B cell (primary cell): ENCODE measurements around the gene STX2. TPM values are rescaled to one million over a fixed set of nuclear protein-coding genes. Genes with fewer than 3 reads are reported as not detected.
A peak's percentile ranks its signal among the peaks of the same experiment; 100 is the strongest.
"Not testable (repeated sequence)": the region's sequence is repeated elsewhere in the genome, so short reads cannot be mapped to it uniquely, and the experiment has no call there.

Experiments
- ATAC-seq: fragments of 200-7000 bp; cut with Tn5 transposase; one replicate; pipeline ENCODE4 v1.10.0; 2021; ENCODE audit warnings: low read depth, mild to moderate bottlenecking, moderate number of reproducible peaks, moderate library complexity
- CTCF ChIA-PET: fragments of 350-600 bp; sonication (Branson Sonifier 250); formaldehyde crosslinking; loops from one replicate; lab custom pipeline; 2021; ENCODE audit warnings: antibody characterized with exemption, inconsistent platforms; lab: Charles Lee
- POLR2A ChIA-PET: fragments of 350-600 bp; sonication (Branson Sonifier 250); formaldehyde crosslinking; loops from one replicate; lab custom pipeline; 2021; ENCODE audit warnings: antibody characterized with exemption; lab: Charles Lee
- DNase-seq: peaks from one replicate; pipeline ENCODE4 v3.0.0; 2013
- H2AFZ ChIP-seq: 2 replicates; pipeline ENCODE4 v1.6.1; 2012; ENCODE audit warnings: mild to moderate bottlenecking, low read depth, low read length; ENCODE audit not compliant: insufficient read depth, poor library complexity, severe bottlenecking
- H3K27ac ChIP-seq, 2 donors: 1 replicate in 1 of 2; 2 replicates in 1 of 2; pipeline ENCODE4 v1.5.1; 2012 to 2013; ENCODE audit warnings: low read length in 2 of 2, mild to moderate bottlenecking in 2 of 2, moderate library complexity in 1 of 2
- H3K27me3 ChIP-seq, 4 experiments: fragments of 200-600 bp in 1 of 4; sonication (generic) in 1 of 4; replicated peaks in 1 of 4; 1 replicate in 2 of 4; 2 replicates in 2 of 4; pipeline versions ENCODE4 v1.6.1 to v1.7.0; 2013 to 2016; ENCODE audit warnings: low read length in 3 of 4, mild to moderate bottlenecking in 2 of 4, mixed read lengths in 1 of 4, moderate library complexity in 1 of 4; ENCODE audit not compliant: insufficient read depth in 4 of 4, control insufficient read depth in 3 of 4; ENCODE audit errors: control extremely low read depth in 1 of 4
- H3K36me3 ChIP-seq, 2 experiments: replicated peaks in 1 of 2; 1 replicate in 1 of 2; 2 replicates in 1 of 2; pipeline versions ENCODE4 v1.6.1 to v1.7.1; 2013; ENCODE audit warnings: low read length in 1 of 2; ENCODE audit not compliant: insufficient read depth in 2 of 2, control insufficient read depth in 1 of 2; ENCODE audit errors: control extremely low read depth in 1 of 2, extremely low read depth in 1 of 2
- H3K4me1 ChIP-seq, 2 donors: fragments of 200-600 bp in 1 of 2; sonication (generic) in 1 of 2; 1 replicate in 1 of 2; 2 replicates in 1 of 2; pipeline versions ENCODE4 v1.5.1 to v1.6.1; 2013 to 2017; ENCODE audit warnings: low read length in 2 of 2; ENCODE audit not compliant: control insufficient read depth in 2 of 2, insufficient read depth in 2 of 2
- H3K4me2 ChIP-seq: replicated peaks from 2 replicates; pipeline ENCODE3; 2012; ENCODE audit warnings: mild to moderate bottlenecking, low read depth, low read length; ENCODE audit not compliant: poor library complexity, severe bottlenecking
- H3K4me3 ChIP-seq, 5 experiments: fragments of 200-600 bp in 1 of 5; sonication (generic) in 1 of 5; 1 replicate in 3 of 5; 2 replicates in 2 of 5; pipeline versions ENCODE4 v1.5.1 to v1.7.0; 2011 to 2016; ENCODE audit warnings: low read length in 4 of 5, mild to moderate bottlenecking in 4 of 5, low read depth in 2 of 5, control low read depth in 1 of 5, moderate library complexity in 1 of 5; ENCODE audit not compliant: insufficient read depth in 1 of 5; ENCODE audit errors: control extremely low read depth in 1 of 5, extremely low read depth in 1 of 5
- H3K79me2 ChIP-seq: fragments of 200-600 bp; sonication (generic); one replicate; pipeline ENCODE4 v1.6.0; 2016; ENCODE audit warnings: low read length; ENCODE audit not compliant: control insufficient read depth, insufficient read depth
- H3K9ac ChIP-seq: fragments of 200-600 bp; sonication (generic); 2 replicates; pipeline ENCODE4 v1.6.1; 2017; ENCODE audit warnings: mild to moderate bottlenecking, low read length, moderate library complexity
- H3K9me3 ChIP-seq, 3 donors: one replicate each; pipeline versions ENCODE4 v1.6.1 to v1.7.1; 2013; ENCODE audit warnings: low read length in 2 of 3; ENCODE audit not compliant: control insufficient read depth in 2 of 3, insufficient read depth in 1 of 3; ENCODE audit errors: control extremely low read depth in 1 of 3
- H4K20me1 ChIP-seq: 2 replicates; pipeline ENCODE4 v1.6.0; 2012; ENCODE audit warnings: mild to moderate bottlenecking, low read length; ENCODE audit not compliant: insufficient read depth, control insufficient read depth, poor library complexity, severe bottlenecking
- H3K27ac Mint-ChIP-seq: one replicate; pipeline ENCODE4 v1.8.0; 2021; ENCODE audit warnings: mixed read lengths
- H3K27me3 Mint-ChIP-seq: one replicate; pipeline ENCODE4 v1.8.0; 2021; ENCODE audit warnings: mixed read lengths
- H3K4me1 Mint-ChIP-seq: one replicate; pipeline ENCODE4 v1.8.0; 2021; ENCODE audit warnings: mixed read lengths
- H3K4me3 Mint-ChIP-seq: one replicate; pipeline ENCODE4 v1.8.0; 2021; ENCODE audit warnings: mixed read lengths
- H3K9me3 Mint-ChIP-seq: one replicate; pipeline ENCODE4 v1.8.0; 2022; ENCODE audit warnings: mixed read lengths; ENCODE audit not compliant: insufficient read depth
- CTCF ChIP-seq: fragments of 200-600 bp; IDR thresholded peaks from one replicate; pipeline ENCODE4 v1.8.0; 2022; ENCODE audit warnings: antibody characterized with exemption, mild to moderate bottlenecking
- EZH2 ChIP-seq: IDR thresholded peaks from 2 replicates; pipeline ENCODE4 v1.6.1; 2012; ENCODE audit warnings: borderline replicate concordance, low read depth, mild to moderate bottlenecking, moderate library complexity, low read length; ENCODE audit not compliant: insufficient read depth, poor library complexity, severe bottlenecking
- WGBS: methylation state at CpG from one replicate; pipeline ENCODE4 v1.1.5; 2013; ENCODE audit warnings: missing lambda C conversion rate; ENCODE audit not compliant: insufficient coverage; 5-methylcytosine and 5-hydroxymethylcytosine counted together
- intact Hi-C: fragments of 100-400 bp; cut with micrococcal nuclease; formaldehyde crosslinking; loops from one replicate; pipeline ENCODE4 v1.10.0; 2022
- polyA plus RNA-seq: library from polyadenylated mRNA; depleted of rRNA; stranded (reverse); fragments of >200 nt; gene quantifications from 2 replicates; pipeline ENCODE4 v1.2.3, GENCODE V29; 2012
- total RNA-seq, 2 donors: library from RNA; stranded (reverse); fragments of 120-200 nt in 1 of 2; gene quantifications; 1 replicate in 1 of 2; 2 replicates in 1 of 2; pipeline versions ENCODE4 v1.2.3 to v1.2.4, GENCODE V29; 2013 to 2022

The STX2 gene
- total and polyA plus RNA-seq, 2 donors (not counting 1 experiment from before 2014, with no cell fraction given) = 12.7 to 19.8 TPM

DNA sequence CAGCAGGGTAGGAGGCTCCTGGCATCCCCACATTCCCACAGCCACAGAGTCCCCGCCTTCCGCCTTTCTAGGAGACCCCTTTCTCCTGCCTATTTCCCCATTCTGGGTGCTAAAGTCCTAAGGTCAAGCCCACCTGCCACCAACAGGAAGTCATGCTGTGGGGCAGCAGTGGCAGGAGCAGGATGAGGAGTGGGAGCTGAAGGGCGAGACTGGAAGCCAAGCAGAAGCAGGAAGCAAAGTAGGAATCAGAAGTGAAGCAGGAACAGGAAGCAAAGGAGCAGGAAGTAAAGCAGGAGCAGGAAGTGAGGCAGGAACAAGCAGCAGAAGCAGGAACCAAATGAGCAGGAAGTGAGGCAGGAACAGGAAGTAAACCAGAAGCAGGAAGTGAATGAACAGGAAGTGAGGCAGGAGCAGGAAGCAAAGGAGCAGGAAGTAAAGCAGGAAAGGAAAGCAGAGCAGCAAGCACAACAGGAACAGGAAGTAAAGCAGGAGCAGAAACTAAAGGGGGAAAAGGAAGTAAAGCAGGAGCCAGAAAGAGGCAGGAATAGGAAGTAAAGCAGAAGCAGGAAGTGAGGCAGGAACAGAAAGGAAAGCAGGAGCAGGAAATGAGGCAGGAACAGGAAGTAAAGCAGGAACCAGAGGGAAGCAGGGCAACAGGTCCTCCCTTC is 84.7 kb downstream of the STX2 start:
- Histone ChIP-seq H3K4me1 (peaks cover 0 to 13% of the 10 kb centered on the region in 2 donors), H3K79me2 (no peaks in the 10 kb centered on the region), H3K4me3 (peak overlapping the region in 1 of 5 experiments; percentile 2), H3K9me3 (peaks cover 0 to 33% (median 14%) of the 10 kb centered on the region in 3 donors), H3K27me3 (no peaks in the 10 kb centered on the region), H3K9ac (no peak overlapping the region), H3K36me3 (no peaks in the 10 kb centered on the region), H4K20me1 (no peaks in the 10 kb centered on the region), H3K4me2 (peak overlapping the region; percentile 33), H2AFZ (peak overlapping the region; percentile 67), H3K27ac (peak overlapping the region; percentile 56 to 86)
- Mint-ChIP-seq H3K4me1 (peaks cover 15% of the 10 kb centered on the region), H3K27me3 (peaks cover 7% of the 10 kb centered on the region), H3K9me3 (peaks cover 3% of the 10 kb centered on the region), H3K27ac (peak overlapping the region; percentile 64), H3K4me3 (no peak overlapping the region)
- ChIA-PET CTCF (no interaction called here), POLR2A (no interaction called here)
- WGBS = 83% methylated on average over 1 of the region's 3 CpGs
- intact Hi-C loops = no loop called here
- DNase-seq (no peak), ATAC-seq (no peak)
- no peak for TF ChIP-seq CTCF
- no peak for TF ChIP-seq EZH2

DNA sequence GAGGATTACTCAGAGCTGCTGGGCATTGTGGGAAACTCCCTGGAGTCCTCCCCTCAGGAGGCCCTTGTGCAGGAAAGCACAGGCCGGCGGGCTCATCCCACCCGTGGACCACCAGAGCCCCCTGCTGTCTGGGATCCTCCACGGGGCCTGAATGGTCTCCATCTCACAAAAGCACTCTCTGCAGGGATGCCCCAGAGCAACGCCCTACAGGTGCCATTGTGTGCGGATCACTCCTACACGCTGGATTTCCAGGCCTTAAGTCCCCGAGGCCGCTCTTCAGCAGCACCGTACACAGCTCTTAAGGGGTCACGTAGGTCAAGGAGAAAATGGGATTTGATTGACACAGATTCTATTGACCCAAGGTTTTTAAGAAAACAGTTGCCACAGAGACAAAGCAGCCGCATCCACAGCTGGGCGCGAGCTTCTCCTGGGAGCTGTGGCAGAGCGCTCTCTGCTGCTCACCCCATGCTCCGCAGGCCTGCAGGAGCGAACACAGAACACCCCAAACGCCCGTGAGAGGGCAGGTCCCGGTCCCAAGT is 86.3 kb downstream of the STX2 start:
- Mint-ChIP-seq H3K4me3 (no peak overlapping the region), H3K9me3 (peaks cover 3% of the 10 kb centered on the region), H3K27ac (no peak overlapping the region), H3K27me3 (peaks cover 9% of the 10 kb centered on the region), H3K4me1 (peaks cover 18% of the 10 kb centered on the region)
- Histone ChIP-seq H3K27me3 (peaks cover 0 to 3% (median 0%) of the 10 kb centered on the region in 4 experiments), H3K4me3 (no peak overlapping the region), H3K79me2 (no peaks in the 10 kb centered on the region), H3K4me1 (peaks cover 0 to 15% of the 10 kb centered on the region in 2 donors), H3K27ac (no peak overlapping the region), H3K9ac (no peak overlapping the region), H3K9me3 (peaks cover 0 to 33% (median 14%) of the 10 kb centered on the region in 3 donors), H2AFZ (no peak overlapping the region), H3K4me2 (no peak overlapping the region), H3K36me3 (no peaks in the 10 kb centered on the region), H4K20me1 (no peaks in the 10 kb centered on the region)
- TF ChIP-seq CTCF = no peak
- no peak for TF ChIP-seq EZH2
- CTCF ChIA-PET = interaction anchor here (0.7 kb wide), 1 partner anchor 350 kb away, joined by 3 read pairs; no protein-coding TSS in a partner anchor
- DNase-seq (no peak), ATAC-seq (no peak)
- 92% methylated on average over 20 of the region's 20 CpGs for WGBS
- intact Hi-C loops = no loop called here
- POLR2A ChIA-PET = no interaction called here

DNA sequence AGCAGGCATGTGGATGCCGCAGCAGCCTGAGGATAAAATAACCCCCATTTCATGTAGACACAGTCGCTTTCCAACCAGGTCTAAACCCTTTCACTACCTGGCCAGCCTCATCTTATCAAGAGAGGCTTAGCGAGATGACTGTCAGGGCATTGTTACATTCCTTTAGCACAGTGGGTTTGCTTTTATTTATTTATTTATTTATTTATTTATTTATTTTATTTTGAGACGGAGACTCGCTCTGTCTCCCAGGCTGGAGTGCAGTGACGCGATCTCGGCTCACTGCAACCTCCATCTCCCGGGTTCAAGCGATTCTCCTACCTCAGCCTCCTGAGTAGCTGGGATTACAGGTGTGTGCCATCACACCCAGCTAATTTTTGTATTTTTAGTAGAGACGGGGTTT is 87.0 kb downstream of the STX2 start:
- POLR2A ChIA-PET, H3K27me3 ChIP-seq, H4K20me1 ChIP-seq, H3K4me3 ChIP-seq, H3K9ac ChIP-seq, ATAC-seq, H2AFZ ChIP-seq, H3K4me2 ChIP-seq, H3K36me3 ChIP-seq, DNase-seq, H3K79me2 ChIP-seq, H3K9me3 Mint-ChIP-seq, H3K27ac ChIP-seq, H3K27ac Mint-ChIP-seq, H3K4me3 Mint-ChIP-seq, intact Hi-C loops, CTCF ChIA-PET: not testable (repeated sequence)
- Mint-ChIP-seq H3K27me3 (peaks cover 11% of the 10 kb centered on the region), H3K4me1 (peaks cover 18% of the 10 kb centered on the region)
- peaks cover 0 to 33% (median 14%) of the 10 kb centered on the region in 3 donors for H3K9me3 ChIP-seq
- H3K4me1 ChIP-seq = peaks cover 0 to 15% of the 10 kb centered on the region in 2 donors
- 70% methylated on average over 3 of the region's 11 CpGs for WGBS
